Measurements from ENCODE around the gene LMF2.

LMF2 gene

GRCh38 chr22:50507421-50507990 is at the start of gene LMF2:
Gene LMF2, minus strand, starts transcription at chr22:50507702. Its CDS starts 27 bp downstream, at chr22:50507675.
- peak within 1 kb of the TSS; percentile 96 to 99 for H3K4me3 ChIP-seq (replicated peaks in 1 of 2; ENCODE audit: low read depth in 2 of 2, low read length in 2 of 2)
- no peak for DNase-seq (ENCODE audit: low read depth in 2 of 2)
- no peak for TF ChIP-seq CTCF (IDR thresholded peaks at IDR 0.05; ENCODE audit: low read depth, low read length)

GRCh38 chr22:50556703-50557102 is 49.2 kb upstream of the LMF2 start:
- no peak for TF ChIP-seq CTCF (IDR thresholded peaks at IDR 0.05; ENCODE audit: low read depth, low read length)
- DNase-seq (ENCODE audit: low read depth in 2 of 2): no peak
- no peak overlapping the region for H3K4me3 ChIP-seq (replicated peaks in 1 of 2; ENCODE audit: low read depth in 2 of 2, low read length in 2 of 2)

GRCh38 chr22:50553310-50553709 is 45.8 kb upstream of the LMF2 start:
- no peak for DNase-seq (ENCODE audit: low read depth in 2 of 2)
- no peak overlapping the region for H3K4me3 ChIP-seq (replicated peaks in 1 of 2; ENCODE audit: low read depth in 2 of 2, low read length in 2 of 2)
- no peak for TF ChIP-seq CTCF (IDR thresholded peaks at IDR 0.05; ENCODE audit: low read depth, low read length)

- DNase-seq (ENCODE audit: low read depth in 2 of 2): no peak
- no peak for TF ChIP-seq CTCF (IDR thresholded peaks at IDR 0.05; ENCODE audit: low read depth, low read length)
- H3K4me3 ChIP-seq (replicated peaks in 1 of 2; ENCODE audit: low read depth in 2 of 2, low read length in 2 of 2): no peak overlapping the region
Observed at GRCh38 chr22:50551160-50551752, 43.8 kb upstream of the LMF2 start.

- no peak for TF ChIP-seq CTCF (IDR thresholded peaks at IDR 0.05; ENCODE audit: low read depth, low read length)
- no peak for DNase-seq (ENCODE audit: low read depth in 2 of 2)
- H3K4me3 ChIP-seq (replicated peaks in 1 of 2; ENCODE audit: low read depth in 2 of 2, low read length in 2 of 2): no peak overlapping the region
Observed at GRCh38 chr22:50550395-50550794, 42.9 kb upstream of the LMF2 start.

- DNase-seq (ENCODE audit: low read depth in 2 of 2): no peak
- no peak for TF ChIP-seq CTCF (IDR thresholded peaks at IDR 0.05; ENCODE audit: low read depth, low read length)
- H3K4me3 ChIP-seq (replicated peaks in 1 of 2; ENCODE audit: low read depth in 2 of 2, low read length in 2 of 2): no peak overlapping the region
Observed at GRCh38 chr22:50548921-50549790, 41.7 kb upstream of the LMF2 start.

Measured in cardiac fibroblast (primary cell).